K562 (cell line): ENCODE results near the gene CUTA. TPM values are rescaled to one million over a fixed set of nuclear protein-coding genes. Genes with fewer than 3 reads are reported as not detected.

Experiments
- CEBPB ChIP-seq: fragments of 450-650 bp; IDR thresholded peaks from 2 replicates; pipeline ENCODE4 v1.6.1; 2016; ENCODE audit warnings: missing genetic modification characterization, missing compliant biosample characterization
- HIVEP1 ChIP-seq: fragments of 250-450 bp; sonication (Bioruptor Pico); IDR thresholded peaks from 2 replicates; pipeline ENCODE4 v1.4.0; 2020; ENCODE audit warnings: mild to moderate bottlenecking
- MTA2 ChIP-seq: fragments of 450-650 bp; IDR thresholded peaks from 2 replicates; pipeline ENCODE4 v1.6.1; 2016; ENCODE audit warnings: low read depth
- MTF1 ChIP-seq: fragments of 250-450 bp; sonication (Bioruptor Pico); IDR thresholded peaks from 2 replicates; pipeline ENCODE4 v1.9.0; 2021; ENCODE audit warnings: moderate library complexity, mild to moderate bottlenecking, inconsistent platforms, borderline replicate concordance
- PHF20 ChIP-seq: fragments of 450-650 bp; IDR thresholded peaks from 2 replicates; pipeline ENCODE4 v1.6.1; 2018; ENCODE audit not compliant: partially characterized antibody
- RFX7 ChIP-seq: fragments of 250-450 bp; sonication (Bioruptor Pico); IDR thresholded peaks from 2 replicates; pipeline ENCODE4 v1.5.1; 2021; ENCODE audit warnings: mild to moderate bottlenecking
- SETDB1 ChIP-seq: IDR thresholded peaks from one replicate; pipeline ENCODE4 v1.6.1; 2012; ENCODE audit warnings: low read length, control low read depth, inconsistent platforms
- TEAD1 ChIP-seq, 2 experiments: fragments of 450-650 bp in 1 of 2; sonication (generic) in 1 of 2; formaldehyde crosslinking; IDR thresholded peaks; 2 replicates each; pipeline versions ENCODE4 v1.4.0 to v1.8.0; 2020 to 2022; ENCODE audit warnings: mild to moderate bottlenecking in 2 of 2, missing genetic modification reagents in 1 of 2
- U2AF1 ChIP-seq: fragments of 200-400 bp; formaldehyde crosslinking; optimal IDR thresholded peaks from 2 replicates; pipeline ENCODE3; 2017; ENCODE audit warnings: mild to moderate bottlenecking, low read depth, low read length, moderate library complexity
- ZNF324 ChIP-seq: fragments of 250-450 bp; sonication (Bioruptor Pico); IDR thresholded peaks from 2 replicates; pipeline ENCODE4 v1.4.0; 2020; ENCODE audit warnings: mild to moderate bottlenecking
- ZZZ3 ChIP-seq: fragments of 450-650 bp; IDR thresholded peaks from 2 replicates; pipeline ENCODE4 v1.6.1; 2016; ENCODE audit warnings: antibody characterized with exemption, mild to moderate bottlenecking, moderate library complexity
- polyA plus RNA-seq, 8 experiments: library from polyadenylated mRNA; depleted of rRNA in 4 of 8; stranded (reverse) in 5 of 8; unstranded in 3 of 8; fragments of >200 nt; fragmentation: Nextera tagmentation in 2 of 8; fragmentation: Illumina TruSeq in 1 of 8; extraction: Ambion mirVana in 2 of 8; extraction: Trizol in 1 of 8; gene quantifications; 2 replicates each; pipeline versions ENCODE4 v1.2.1 to v1.2.3, GENCODE V29; 2011 to 2014; ENCODE audit warnings: inconsistent platforms in 1 of 8, missing spikeins in 1 of 8
- total RNA-seq, 7 experiments: library from RNA; depleted of rRNA in 6 of 7; stranded (reverse); fragments of >200 nt in 6 of 7; fragmentation: Illumina TruSeq in 2 of 7; extraction: Trizol in 2 of 7; gene quantifications; 2 replicates each; pipeline versions ENCODE4 v1.2.1 to v1.2.3, GENCODE V29; 2011 to 2021; ENCODE audit warnings: low replicate concordance in 1 of 7
- TF ChIP-seq, protein P1 (sequence below): sonication (generic); formaldehyde crosslinking; IDR thresholded peaks from 2 replicates; pipeline ENCODE4 v1.8.1; 2022; ENCODE audit warnings: missing genetic modification reagents
- TF ChIP-seq, protein P2 (sequence below): fragments of 250-450 bp; sonication (Bioruptor Pico); IDR thresholded peaks from 2 replicates; pipeline ENCODE4 v1.9.0; 2021; ENCODE audit warnings: mild to moderate bottlenecking, inconsistent platforms
- TF ChIP-seq, protein P3 (sequence below): fragments of 450-650 bp; IDR thresholded peaks from 2 replicates; pipeline ENCODE4 v1.6.1; 2017; ENCODE audit warnings: mild to moderate bottlenecking, moderate library complexity
- TF ChIP-seq, protein P4 (sequence below): sonication (generic); IDR thresholded peaks from 2 replicates; pipeline ENCODE4 v1.6.1; 2016
- TF ChIP-seq, protein P5 (sequence below), 2 experiments: fragments of 450-650 bp; IDR thresholded peaks; 2 replicates each; pipeline ENCODE4 v1.6.1; 2016
- TF ChIP-seq, protein P6 (sequence below): fragments of 250-450 bp; sonication (Bioruptor Pico); IDR thresholded peaks from 2 replicates; pipeline ENCODE4 v1.4.0; 2020; ENCODE audit warnings: mild to moderate bottlenecking, moderate library complexity

Gene CUTA
- total and polyA plus RNA-seq, 9 of the 15 experiments (the other 6 are each of a cell fraction or from before 2014, with no cell fraction given): 166 to 682 (median 310) TPM

DNA sequence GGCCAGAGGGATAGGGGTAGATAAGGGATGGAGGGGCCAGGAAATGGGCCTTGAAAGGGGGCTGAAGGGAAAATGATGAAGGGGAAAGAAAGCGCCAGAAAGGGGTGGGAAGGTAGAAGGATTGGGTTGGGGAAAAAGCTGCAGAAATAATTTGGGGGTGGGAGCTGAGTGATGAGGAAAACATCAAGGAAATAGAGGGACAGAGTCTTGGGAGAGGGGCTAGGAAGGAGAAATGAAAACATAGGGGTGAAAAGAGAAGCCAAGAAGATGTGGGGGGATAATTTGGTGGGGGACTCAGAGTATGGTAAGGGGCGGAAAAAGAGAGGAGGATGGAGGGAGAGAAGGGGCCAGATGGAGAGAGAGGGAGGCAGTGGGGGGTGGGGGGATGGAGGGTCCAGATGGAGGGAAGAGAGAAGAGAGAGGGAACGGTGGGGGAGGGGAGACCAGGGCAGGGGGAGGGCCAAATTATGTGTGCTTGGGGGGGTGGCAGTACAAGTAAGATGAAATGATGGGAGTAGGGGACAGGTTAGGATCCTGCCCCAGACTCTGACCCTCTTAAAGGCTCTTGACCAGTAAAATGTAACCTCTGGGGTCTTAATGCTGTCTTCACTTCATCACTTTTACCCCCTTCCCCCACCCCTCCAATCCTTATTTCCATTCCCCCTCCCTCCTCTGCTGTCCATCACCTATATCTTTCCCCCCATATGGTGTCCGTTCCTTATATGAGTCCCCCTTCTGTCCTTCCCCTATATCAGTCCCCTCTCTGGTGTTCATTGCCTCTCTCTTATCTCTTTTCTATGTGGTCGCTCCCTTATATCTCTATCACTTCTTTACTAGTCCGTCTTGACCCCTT, 2.8 kb upstream of the CUTA start (continued):
- no peak for TF ChIP-seq CEBPB (tag)
- TF ChIP-seq, protein P1, sequence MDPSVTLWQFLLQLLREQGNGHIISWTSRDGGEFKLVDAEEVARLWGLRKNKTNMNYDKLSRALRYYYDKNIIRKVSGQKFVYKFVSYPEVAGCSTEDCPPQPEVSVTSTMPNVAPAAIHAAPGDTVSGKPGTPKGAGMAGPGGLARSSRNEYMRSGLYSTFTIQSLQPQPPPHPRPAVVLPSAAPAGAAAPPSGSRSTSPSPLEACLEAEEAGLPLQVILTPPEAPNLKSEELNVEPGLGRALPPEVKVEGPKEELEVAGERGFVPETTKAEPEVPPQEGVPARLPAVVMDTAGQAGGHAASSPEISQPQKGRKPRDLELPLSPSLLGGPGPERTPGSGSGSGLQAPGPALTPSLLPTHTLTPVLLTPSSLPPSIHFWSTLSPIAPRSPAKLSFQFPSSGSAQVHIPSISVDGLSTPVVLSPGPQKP (CRISPR knock-in tag): no peak
- no peak for TF ChIP-seq ZZZ3
- TF ChIP-seq, protein P2, sequence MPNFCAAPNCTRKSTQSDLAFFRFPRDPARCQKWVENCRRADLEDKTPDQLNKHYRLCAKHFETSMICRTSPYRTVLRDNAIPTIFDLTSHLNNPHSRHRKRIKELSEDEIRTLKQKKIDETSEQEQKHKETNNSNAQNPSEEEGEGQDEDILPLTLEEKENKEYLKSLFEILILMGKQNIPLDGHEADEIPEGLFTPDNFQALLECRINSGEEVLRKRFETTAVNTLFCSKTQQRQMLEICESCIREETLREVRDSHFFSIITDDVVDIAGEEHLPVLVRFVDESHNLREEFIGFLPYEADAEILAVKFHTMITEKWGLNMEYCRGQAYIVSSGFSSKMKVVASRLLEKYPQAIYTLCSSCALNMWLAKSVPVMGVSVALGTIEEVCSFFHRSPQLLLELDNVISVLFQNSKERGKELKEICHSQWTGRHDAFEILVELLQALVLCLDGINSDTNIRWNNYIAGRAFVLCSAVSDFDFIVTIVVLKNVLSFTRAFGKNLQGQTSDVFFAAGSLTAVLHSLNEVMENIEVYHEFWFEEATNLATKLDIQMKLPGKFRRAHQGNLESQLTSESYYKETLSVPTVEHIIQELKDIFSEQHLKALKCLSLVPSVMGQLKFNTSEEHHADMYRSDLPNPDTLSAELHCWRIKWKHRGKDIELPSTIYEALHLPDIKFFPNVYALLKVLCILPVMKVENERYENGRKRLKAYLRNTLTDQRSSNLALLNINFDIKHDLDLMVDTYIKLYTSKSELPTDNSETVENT (CRISPR knock-in tag): no peak
- TF ChIP-seq, protein P3, sequence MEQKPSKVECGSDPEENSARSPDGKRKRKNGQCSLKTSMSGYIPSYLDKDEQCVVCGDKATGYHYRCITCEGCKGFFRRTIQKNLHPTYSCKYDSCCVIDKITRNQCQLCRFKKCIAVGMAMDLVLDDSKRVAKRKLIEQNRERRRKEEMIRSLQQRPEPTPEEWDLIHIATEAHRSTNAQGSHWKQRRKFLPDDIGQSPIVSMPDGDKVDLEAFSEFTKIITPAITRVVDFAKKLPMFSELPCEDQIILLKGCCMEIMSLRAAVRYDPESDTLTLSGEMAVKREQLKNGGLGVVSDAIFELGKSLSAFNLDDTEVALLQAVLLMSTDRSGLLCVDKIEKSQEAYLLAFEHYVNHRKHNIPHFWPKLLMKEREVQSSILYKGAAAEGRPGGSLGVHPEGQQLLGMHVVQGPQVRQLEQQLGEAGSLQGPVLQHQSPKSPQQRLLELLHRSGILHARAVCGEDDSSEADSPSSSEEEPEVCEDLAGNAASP: no peak
- TF ChIP-seq, protein P4, sequence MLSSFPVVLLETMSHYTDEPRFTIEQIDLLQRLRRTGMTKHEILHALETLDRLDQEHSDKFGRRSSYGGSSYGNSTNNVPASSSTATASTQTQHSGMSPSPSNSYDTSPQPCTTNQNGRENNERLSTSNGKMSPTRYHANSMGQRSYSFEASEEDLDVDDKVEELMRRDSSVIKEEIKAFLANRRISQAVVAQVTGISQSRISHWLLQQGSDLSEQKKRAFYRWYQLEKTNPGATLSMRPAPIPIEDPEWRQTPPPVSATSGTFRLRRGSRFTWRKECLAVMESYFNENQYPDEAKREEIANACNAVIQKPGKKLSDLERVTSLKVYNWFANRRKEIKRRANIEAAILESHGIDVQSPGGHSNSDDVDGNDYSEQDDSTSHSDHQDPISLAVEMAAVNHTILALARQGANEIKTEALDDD: 0 out of 2 replicates have a peak, but pooled peaks have one; percentile 39
- TF ChIP-seq TEAD1 (CRISPR knock-in tag; IDR thresholded peaks at IDR 0.05): no peak
- TF ChIP-seq U2AF1: no peak
- no peak for TF ChIP-seq RFX7 (CRISPR knock-in tag)
- no peak for TF ChIP-seq ZNF324 (CRISPR knock-in tag)
- TF ChIP-seq SETDB1: no peak
- no peak for TF ChIP-seq HIVEP1 (CRISPR knock-in tag)
- peak; percentile 96 for TF ChIP-seq PHF20
- TF ChIP-seq, protein P5, sequence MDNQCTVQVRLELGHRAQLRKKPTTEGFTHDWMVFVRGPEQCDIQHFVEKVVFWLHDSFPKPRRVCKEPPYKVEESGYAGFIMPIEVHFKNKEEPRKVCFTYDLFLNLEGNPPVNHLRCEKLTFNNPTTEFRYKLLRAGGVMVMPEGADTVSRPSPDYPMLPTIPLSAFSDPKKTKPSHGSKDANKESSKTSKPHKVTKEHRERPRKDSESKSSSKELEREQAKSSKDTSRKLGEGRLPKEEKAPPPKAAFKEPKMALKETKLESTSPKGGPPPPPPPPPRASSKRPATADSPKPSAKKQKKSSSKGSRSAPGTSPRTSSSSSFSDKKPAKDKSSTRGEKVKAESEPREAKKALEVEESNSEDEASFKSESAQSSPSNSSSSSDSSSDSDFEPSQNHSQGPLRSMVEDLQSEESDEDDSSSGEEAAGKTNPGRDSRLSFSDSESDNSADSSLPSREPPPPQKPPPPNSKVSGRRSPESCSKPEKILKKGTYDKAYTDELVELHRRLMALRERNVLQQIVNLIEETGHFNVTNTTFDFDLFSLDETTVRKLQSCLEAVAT (IDR thresholded peaks at IDR 0.05): peak in 1 of 2 experiments; percentile 52; a peak in 1 of 4 replicates
- TF ChIP-seq MTF1: no peak
- TF ChIP-seq MTA2: no peak
- TF ChIP-seq, protein P6, sequence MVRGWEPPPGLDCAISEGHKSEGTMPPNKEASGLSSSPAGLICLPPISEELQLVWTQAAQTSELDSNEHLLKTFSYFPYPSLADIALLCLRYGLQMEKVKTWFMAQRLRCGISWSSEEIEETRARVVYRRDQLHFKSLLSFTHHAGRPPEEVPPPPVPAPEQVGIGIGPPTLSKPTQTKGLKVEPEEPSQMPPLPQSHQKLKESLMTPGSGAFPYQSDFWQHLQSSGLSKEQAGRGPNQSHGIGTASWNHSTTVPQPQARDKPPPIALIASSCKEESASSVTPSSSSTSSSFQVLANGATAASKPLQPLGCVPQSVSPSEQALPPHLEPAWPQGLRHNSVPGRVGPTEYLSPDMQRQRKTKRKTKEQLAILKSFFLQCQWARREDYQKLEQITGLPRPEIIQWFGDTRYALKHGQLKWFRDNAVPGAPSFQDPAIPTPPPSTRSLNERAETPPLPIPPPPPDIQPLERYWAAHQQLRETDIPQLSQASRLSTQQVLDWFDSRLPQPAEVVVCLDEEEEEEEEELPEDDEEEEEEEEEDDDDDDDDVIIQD (CRISPR knock-in tag): no peak
